Endothelial cell of umbilical vein (primary cell): ENCODE measurements around the gene TRMT6. TPM values are rescaled to one million over a fixed set of nuclear protein-coding genes. Genes with fewer than 3 reads are reported as not detected.

Experiments
- BruUV-seq: library from RNA; stranded (reverse); fragments of 400-500 nt; replicated peaks from 2 replicates; lab custom pipeline; 2021; lab: Mats Ljungman, UMichigan
- CTCF ChIA-PET: fragments of 300-600, 350-600 bp; sonication (Branson Sonifier 250); formaldehyde crosslinking; loops from one replicate; lab custom pipeline; 2021; ENCODE audit warnings: antibody characterized with exemption, inconsistent platforms; lab: Charles Lee
- POLR2A ChIA-PET: fragments of 300-600, 350-600 bp; sonication (Branson Sonifier 250); formaldehyde crosslinking; loops from one replicate; lab custom pipeline; 2021; ENCODE audit warnings: antibody characterized with exemption, inconsistent platforms; lab: Charles Lee
- DNase-seq: peaks from one replicate; pipeline ENCODE4 v3.0.0-alpha.2; 2011; ENCODE audit warnings: low read depth, low spot score
- FAIRE-seq: peaks from 2 replicates; lab custom pipeline; 2011; peaks lifted over from hg19 to GRCh38; lab: Jason Lieb, UNC
- H2AFZ ChIP-seq: 2 replicates; pipeline ENCODE4 v1.6.0; 2012; ENCODE audit warnings: low read depth, low read length, control low read depth, inconsistent platforms
- H3K27ac ChIP-seq: 2 replicates; pipeline ENCODE4 v1.5.1; 2011; ENCODE audit warnings: low read depth, mild to moderate bottlenecking, control low read depth, low read length, moderate library complexity; ENCODE audit not compliant: insufficient read depth
- H3K27me3 ChIP-seq, 2 experiments: 2 replicates each; pipeline versions ENCODE4 v1.6.0 to v1.6.1; 2011; ENCODE audit warnings: low read length in 2 of 2, mixed read lengths in 1 of 2; ENCODE audit not compliant: control insufficient read depth in 2 of 2, insufficient read depth in 2 of 2
- H3K36me3 ChIP-seq, 2 experiments: 2 replicates in 1 of 2; 3 replicates in 1 of 2; pipeline ENCODE4 v1.5.1; 2011; ENCODE audit warnings: low read length in 2 of 2, mild to moderate bottlenecking in 1 of 2, moderate library complexity in 1 of 2; ENCODE audit not compliant: control insufficient read depth in 2 of 2, insufficient read depth in 2 of 2; ENCODE audit errors: extremely low read depth in 1 of 2
- H3K4me1 ChIP-seq: 3 replicates; pipeline ENCODE4 v1.5.1; 2011; ENCODE audit warnings: mild to moderate bottlenecking, low read length; ENCODE audit not compliant: control insufficient read depth, insufficient read depth; ENCODE audit errors: extremely low read depth
- H3K4me2 ChIP-seq: 2 replicates; pipeline ENCODE4 v1.6.1; 2011; ENCODE audit warnings: low read length, control low read depth, mixed read lengths; ENCODE audit not compliant: insufficient read depth
- H3K4me3 ChIP-seq, 3 experiments: fragments of 200-600 bp in 1 of 3; sonication (generic), shearing (Covaris generic) in 1 of 3; replicated peaks in 1 of 3; 2 replicates each; pipeline ENCODE4 v1.5.1; 2011 to 2016; ENCODE audit warnings: control low read depth in 3 of 3, low read length in 3 of 3, mild to moderate bottlenecking in 2 of 3, inconsistent platforms in 1 of 3, low read depth in 1 of 3, moderate library complexity in 1 of 3; ENCODE audit not compliant: insufficient read depth in 1 of 3
- H3K79me2 ChIP-seq: 2 replicates; pipeline ENCODE4 v1.6.0; 2012; ENCODE audit warnings: low read length, inconsistent platforms; ENCODE audit not compliant: control insufficient read depth, insufficient read depth
- H3K9ac ChIP-seq: replicated peaks from 2 replicates; pipeline ENCODE3; 2011; ENCODE audit warnings: low read length, control low read depth; ENCODE audit not compliant: insufficient read depth; ENCODE audit errors: extremely low read depth
- H3K9me1 ChIP-seq: replicated peaks from 3 replicates; pipeline ENCODE4 v1.6.0; 2011; ENCODE audit warnings: mild to moderate bottlenecking, low read length; ENCODE audit not compliant: control insufficient read depth, insufficient read depth; ENCODE audit errors: extremely low read depth
- H3K9me3 ChIP-seq: replicated peaks from 2 replicates; pipeline ENCODE4 v1.5.1; 2012; ENCODE audit warnings: low read length, inconsistent platforms; ENCODE audit not compliant: control insufficient read depth, insufficient read depth
- H4K20me1 ChIP-seq: replicated peaks from 2 replicates; pipeline ENCODE3; 2011; ENCODE audit warnings: mild to moderate bottlenecking, low read length; ENCODE audit not compliant: control insufficient read depth, insufficient read depth; ENCODE audit errors: extremely low read depth
- FOS ChIP-seq: IDR thresholded peaks from 2 replicates; pipeline ENCODE4 v1.6.1; 2011; ENCODE audit warnings: mild to moderate bottlenecking, low read length, moderate library complexity, borderline replicate concordance; ENCODE audit not compliant: insufficient read depth
- GATA2 ChIP-seq: IDR thresholded peaks from 2 replicates; pipeline ENCODE4 v1.7.0; 2011; ENCODE audit warnings: low read depth, mild to moderate bottlenecking, moderate library complexity, mixed read lengths, low read length; ENCODE audit not compliant: insufficient read length, insufficient read depth
- POLR2A ChIP-seq: IDR thresholded peaks from 2 replicates; pipeline ENCODE4 v1.6.1; 2012; ENCODE audit warnings: low read depth, mild to moderate bottlenecking, control low read depth, low read length
- POLR2AphosphoS5 ChIP-seq: IDR thresholded peaks from 2 replicates; pipeline ENCODE4 v1.6.1; 2012; ENCODE audit warnings: low read depth, mild to moderate bottlenecking, control low read depth, low read length, moderate library complexity; ENCODE audit not compliant: insufficient read depth
- dilution Hi-C: fragments of 300-500 bp; cut with MboI; formaldehyde crosslinking; loops from one replicate; pipeline ENCODE4 v1.15.0; 2019; ENCODE audit warnings: low sequenced_read_pairs; ENCODE audit not compliant: extremely low pct_ligation_motif_present
- intact Hi-C: fragments of 100-400 bp; cut with micrococcal nuclease; formaldehyde crosslinking; loops from one replicate; pipeline ENCODE4 v1.10.0; 2022
- polyA plus RNA-seq, 4 experiments: library from polyadenylated mRNA; depleted of rRNA in 3 of 4; stranded (reverse) in 3 of 4; unstranded in 1 of 4; fragments of >200 nt; gene quantifications; 2 replicates each; pipeline versions ENCODE4 v1.2.1 to v1.2.3, GENCODE V29; 2011 to 2012; ENCODE audit warnings: missing spikeins in 1 of 4
- total RNA-seq: library from RNA; stranded (reverse); gene quantifications from 2 replicates; pipeline ENCODE4 v1.2.3, GENCODE V29; 2021
- TF ChIP-seq, protein P1 (sequence below): IDR thresholded peaks from 2 replicates; pipeline ENCODE4 v1.6.1; 2011; ENCODE audit not compliant: insufficient read depth, insufficient read length

Gene TRMT6
- total and polyA plus RNA-seq, 2 donors (not counting 3 experiments of a cell fraction or from before 2014, with no cell fraction given), result 4.1 to 12.0 TPM

DNA sequence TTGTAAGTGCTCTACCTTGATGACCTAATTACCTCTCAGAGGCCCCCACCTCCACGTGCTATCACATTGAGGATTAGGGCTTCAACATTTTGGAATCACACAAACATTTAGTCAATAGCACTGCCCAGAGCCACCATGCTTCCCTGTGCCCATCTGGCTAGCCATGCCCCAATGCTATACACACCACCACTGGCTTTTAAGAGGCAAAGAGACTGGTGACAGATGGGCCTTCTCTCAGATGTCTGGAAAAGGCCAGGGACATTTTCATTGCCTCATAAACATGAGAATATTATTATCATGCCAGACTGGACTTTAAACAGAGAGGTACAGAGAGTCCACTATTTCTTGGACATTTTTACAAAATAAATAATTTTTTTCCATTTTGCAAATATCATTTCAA, 29.8 kb downstream of the TRMT6 start:
- BruUV-seq, result no TSS peak
- DNase-seq, result no peak
- ChIA-PET CTCF (no interaction called here), POLR2A (no interaction called here)
- Histone ChIP-seq H3K4me3 (no peak overlapping the region), H3K4me1 (peaks cover 15% of the 10 kb centered on the region), H3K79me2 (no peaks in the 10 kb centered on the region), H3K27me3 (peaks cover 2 to 9% of the 10 kb centered on the region in 2 experiments), H2AFZ (no peak overlapping the region), H3K9ac (no peak overlapping the region), H3K9me1 (no peaks in the 10 kb centered on the region), H3K4me2 (no peak overlapping the region), H3K36me3 (no peaks in the 10 kb centered on the region), H4K20me1 (no peaks in the 10 kb centered on the region), H3K9me3 (no peaks in the 10 kb centered on the region), H3K27ac (no peak overlapping the region)
- TF ChIP-seq FOS (no peak), POLR2AphosphoS5 (no peak), POLR2A (no peak), GATA2 (no peak)
- TF ChIP-seq, protein P1, sequence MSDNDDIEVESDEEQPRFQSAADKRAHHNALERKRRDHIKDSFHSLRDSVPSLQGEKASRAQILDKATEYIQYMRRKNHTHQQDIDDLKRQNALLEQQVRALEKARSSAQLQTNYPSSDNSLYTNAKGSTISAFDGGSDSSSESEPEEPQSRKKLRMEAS, result no peak
- dilution Hi-C loops (no loop called here), intact Hi-C loops (no loop called here)
- FAIRE-seq, result no peak

DNA sequence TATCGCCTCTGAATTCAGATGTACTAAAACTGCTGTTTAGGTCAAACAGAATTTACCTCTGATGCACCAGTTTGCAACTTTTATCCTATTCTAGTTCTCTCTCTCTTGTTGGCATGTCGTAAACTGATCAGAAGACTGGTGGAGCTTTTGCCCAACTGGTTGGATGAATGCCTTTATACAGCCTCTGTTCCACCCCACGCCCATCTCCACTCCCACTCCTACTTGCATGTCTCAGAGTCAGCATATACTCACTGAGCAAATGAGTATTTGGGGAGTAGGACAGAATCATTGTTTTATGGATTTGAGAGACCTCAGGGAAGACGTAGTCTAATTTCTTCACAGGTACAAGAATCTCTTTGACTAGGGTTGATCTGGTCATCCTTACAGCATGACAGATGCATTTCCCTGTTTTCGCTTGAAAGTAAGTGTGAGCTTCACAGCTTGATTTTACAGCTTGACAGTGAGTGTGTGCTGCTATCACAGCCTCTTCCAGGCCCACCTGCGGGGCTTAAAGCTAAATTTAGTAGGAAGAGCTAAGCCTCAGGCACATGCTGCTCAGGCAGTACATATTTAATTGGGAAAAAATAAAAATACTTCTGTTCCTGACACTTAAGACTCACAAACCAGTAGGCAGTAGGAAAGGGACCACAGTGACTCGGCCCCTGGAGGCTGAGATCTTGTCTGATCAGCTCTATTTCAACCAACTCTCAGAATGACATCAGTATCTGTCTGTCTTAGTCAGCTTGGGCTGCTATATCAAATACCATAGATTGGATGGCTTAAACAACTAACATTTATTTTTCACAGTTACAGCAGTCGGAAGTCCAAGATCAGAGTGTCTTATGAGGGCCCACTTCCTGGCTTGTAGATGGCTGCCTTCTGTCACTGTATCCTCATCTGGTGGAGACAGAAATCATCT, 30.4 kb downstream of the TRMT6 start:
- CTCF ChIA-PET, result interaction anchor here (0.7 to 1.2 kb wide), 5 partner anchors 11 to 363 kb away, joined by 3 to 6 read pairs (median 3); no protein-coding TSS in a partner anchor

More for the DNA sequence above, 30.4 kb downstream of the TRMT6 start:
- no peaks in the 10 kb centered on the region for H3K79me2 ChIP-seq
- FAIRE-seq, result no peak
- TF ChIP-seq, protein P1, result no peak
- no peak for TF ChIP-seq POLR2A
- no peaks in the 10 kb centered on the region for H3K9me1 ChIP-seq
- peak overlapping the region; percentile 91 for H3K4me2 ChIP-seq
- peaks cover 15% of the 10 kb centered on the region for H3K4me1 ChIP-seq
- H3K9me3 ChIP-seq, result no peaks in the 10 kb centered on the region
- peak overlapping the region; percentile 89 for H3K27ac ChIP-seq
- H3K4me3 ChIP-seq, result no peak overlapping the region
- no peaks in the 10 kb centered on the region for H4K20me1 ChIP-seq
- intact Hi-C loops (loop anchor here (1.0 kb wide), 1 partner anchor 30 kb away; the partner anchor contains the start of genes MCM8 and TRMT6), dilution Hi-C loops (no loop called here)
- BruUV-seq, result no TSS peak
- H2AFZ ChIP-seq, result no peak overlapping the region
- no peak for DNase-seq
- peaks cover 2 to 7% of the 10 kb centered on the region in 2 experiments for H3K27me3 ChIP-seq
- no peak overlapping the region for H3K9ac ChIP-seq
- H3K36me3 ChIP-seq, result no peaks in the 10 kb centered on the region
- POLR2A ChIA-PET, result no interaction called here
